NCI-H446 treated with DMSO at 0.1 percent for 48 hours (cell line): ENCODE results near the gene CEP350.

Experiments used
- DNase-seq: peaks from one replicate; lab custom pipeline; 2025; lab: John Stamatoyannopoulos, UW

The CEP350 gene

DNA sequence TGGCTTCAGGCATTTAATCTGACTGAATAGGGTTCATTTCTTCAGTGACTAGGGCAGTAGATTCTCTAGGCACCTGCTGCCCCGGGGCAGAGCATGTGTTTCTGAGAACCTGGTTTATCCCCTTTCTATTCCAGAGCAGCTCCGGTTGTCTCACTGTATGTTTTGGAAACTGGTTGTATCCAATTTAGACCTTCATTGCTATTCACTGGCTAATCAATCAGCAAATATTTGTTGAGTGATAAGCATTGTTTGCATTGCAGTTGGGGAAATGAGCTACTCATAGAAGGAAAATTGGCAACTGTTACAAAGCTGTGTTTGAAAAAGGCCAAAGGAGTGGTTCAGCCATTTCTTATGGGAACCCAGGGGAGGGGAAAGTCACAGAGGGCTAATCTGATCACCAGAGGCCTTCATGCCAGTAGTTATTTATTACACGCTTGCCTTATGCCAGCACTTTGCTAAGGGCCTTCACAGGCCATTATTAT is 203.0 kb downstream of the CEP350 start:
- DNase-seq: no peak

DNA sequence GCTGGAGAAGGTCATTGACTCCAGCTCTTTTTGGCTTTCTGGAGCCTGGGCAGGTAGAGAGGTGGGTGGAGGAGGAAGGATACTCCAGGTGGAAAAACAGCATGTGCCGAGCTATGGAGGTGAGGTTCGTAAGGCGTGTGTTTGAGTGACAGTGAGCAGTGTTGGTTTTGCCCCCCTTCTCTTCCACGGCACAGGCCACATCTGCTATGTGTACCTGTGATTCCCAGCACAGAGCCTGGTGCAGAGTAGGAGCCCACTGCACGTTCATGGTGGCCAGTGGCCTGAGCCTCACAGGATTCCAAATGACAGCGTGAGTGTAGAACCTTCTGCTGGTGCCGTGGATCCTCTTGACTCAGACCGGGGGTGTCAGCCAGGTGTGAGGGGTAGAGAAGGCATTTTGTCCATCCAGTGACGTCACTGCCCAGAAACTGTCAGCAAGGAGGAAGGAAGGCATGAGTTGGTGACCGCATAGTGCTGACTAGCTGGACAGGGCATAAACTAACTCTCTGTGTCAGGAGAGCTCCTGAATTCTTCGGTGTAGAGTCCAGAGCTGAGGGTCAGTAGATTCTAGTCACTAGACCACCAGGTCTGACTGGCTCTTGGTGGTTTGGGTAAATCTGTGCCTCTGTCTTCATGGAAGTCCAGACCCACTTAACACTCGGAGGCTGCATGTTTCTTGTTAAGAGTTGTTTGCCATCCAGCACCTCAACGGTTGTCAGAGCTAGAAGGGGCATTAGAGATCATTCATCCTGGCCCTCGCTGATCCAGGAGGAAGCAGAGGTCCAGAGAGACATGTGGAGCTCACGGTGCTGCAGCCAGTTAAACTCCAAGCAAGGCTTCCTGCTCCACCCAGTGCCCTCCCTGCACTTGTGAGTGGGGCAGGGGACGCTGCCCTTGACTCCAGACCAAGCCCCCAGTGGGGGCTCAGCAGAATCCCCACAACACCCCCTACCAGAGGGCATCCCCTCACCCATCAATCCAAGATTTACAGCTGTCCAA is 203.8 kb downstream of the CEP350 start:
- no peak for DNase-seq

DNA sequence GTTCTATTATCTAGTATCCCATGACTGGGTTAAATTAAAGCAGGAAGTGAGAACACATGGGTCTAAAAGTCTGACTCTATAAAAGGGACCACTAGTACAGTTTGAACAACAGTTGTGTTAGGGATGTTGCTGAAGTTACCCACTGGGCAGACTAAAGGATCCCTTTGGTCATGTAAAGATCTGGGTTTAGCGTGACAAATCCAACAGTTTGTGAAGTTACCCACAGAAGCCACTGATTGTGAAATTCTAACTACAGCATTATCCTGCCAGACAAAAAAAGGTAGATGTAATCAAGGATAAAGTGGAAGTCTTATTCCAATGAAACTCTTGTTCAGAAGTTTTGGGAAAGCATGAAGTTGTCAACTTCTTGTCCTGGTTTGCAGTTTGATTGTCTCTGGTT is 205.7 kb downstream of the CEP350 start:
- no peak for DNase-seq

DNA sequence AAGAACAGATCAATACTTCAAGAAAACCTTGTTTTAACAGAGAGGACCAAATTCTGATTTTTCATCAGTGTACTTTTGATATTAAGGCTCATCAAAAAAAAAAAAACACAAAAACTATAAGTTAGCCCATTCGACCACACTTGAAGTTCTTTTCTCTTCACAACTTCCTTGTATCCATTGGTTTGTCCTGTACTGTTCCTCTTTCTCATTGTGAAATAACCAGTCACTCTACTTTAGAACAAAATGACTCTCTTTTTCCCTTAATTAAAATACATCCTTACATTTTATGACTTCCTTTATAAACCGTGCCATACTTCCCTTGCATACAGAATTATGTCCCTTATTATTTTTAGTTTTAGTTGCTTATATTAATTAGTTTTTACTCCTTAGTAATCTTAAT is 208.4 kb downstream of the CEP350 start:
- DNase-seq: no peak
